MV-4-11 (cell line): ENCODE results near the gene ZBTB5.
A peak's percentile ranks its signal among the peaks of the same experiment; 100 is the strongest.
"Not testable (repeated sequence)": the region's sequence is repeated elsewhere in the genome, so short reads cannot be mapped to it uniquely, and the experiment has no call there.

Source experiments
- DNase-seq: peaks from one replicate; lab custom pipeline; 2025; lab: John Stamatoyannopoulos, UW

ZBTB5 gene, protein sequence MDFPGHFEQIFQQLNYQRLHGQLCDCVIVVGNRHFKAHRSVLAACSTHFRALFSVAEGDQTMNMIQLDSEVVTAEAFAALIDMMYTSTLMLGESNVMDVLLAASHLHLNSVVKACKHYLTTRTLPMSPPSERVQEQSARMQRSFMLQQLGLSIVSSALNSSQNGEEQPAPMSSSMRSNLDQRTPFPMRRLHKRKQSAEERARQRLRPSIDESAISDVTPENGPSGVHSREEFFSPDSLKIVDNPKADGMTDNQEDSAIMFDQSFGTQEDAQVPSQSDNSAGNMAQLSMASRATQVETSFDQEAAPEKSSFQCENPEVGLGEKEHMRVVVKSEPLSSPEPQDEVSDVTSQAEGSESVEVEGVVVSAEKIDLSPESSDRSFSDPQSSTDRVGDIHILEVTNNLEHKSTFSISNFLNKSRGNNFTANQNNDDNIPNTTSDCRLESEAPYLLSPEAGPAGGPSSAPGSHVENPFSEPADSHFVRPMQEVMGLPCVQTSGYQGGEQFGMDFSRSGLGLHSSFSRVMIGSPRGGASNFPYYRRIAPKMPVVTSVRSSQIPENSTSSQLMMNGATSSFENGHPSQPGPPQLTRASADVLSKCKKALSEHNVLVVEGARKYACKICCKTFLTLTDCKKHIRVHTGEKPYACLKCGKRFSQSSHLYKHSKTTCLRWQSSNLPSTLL

GRCh38 chr9:37465249-37466036 is at the start of gene ZBTB5:
TSS of gene ZBTB5 (minus strand) at chr9:37465450. CDS start at chr9:37442551, 22,899 bp downstream.
- DNase-seq = peak; percentile 99

GRCh38 chr9:37514999-37515398 is 49.7 kb upstream of the ZBTB5 start:
- DNase-seq = no peak

GRCh38 chr9:37514415-37514814 is 49.2 kb upstream of the ZBTB5 start:
- not testable (repeated sequence) for DNase-seq

- DNase-seq = no peak
Measured at GRCh38 chr9:37512437-37512836, 47.2 kb upstream of the ZBTB5 start.

DNA sequence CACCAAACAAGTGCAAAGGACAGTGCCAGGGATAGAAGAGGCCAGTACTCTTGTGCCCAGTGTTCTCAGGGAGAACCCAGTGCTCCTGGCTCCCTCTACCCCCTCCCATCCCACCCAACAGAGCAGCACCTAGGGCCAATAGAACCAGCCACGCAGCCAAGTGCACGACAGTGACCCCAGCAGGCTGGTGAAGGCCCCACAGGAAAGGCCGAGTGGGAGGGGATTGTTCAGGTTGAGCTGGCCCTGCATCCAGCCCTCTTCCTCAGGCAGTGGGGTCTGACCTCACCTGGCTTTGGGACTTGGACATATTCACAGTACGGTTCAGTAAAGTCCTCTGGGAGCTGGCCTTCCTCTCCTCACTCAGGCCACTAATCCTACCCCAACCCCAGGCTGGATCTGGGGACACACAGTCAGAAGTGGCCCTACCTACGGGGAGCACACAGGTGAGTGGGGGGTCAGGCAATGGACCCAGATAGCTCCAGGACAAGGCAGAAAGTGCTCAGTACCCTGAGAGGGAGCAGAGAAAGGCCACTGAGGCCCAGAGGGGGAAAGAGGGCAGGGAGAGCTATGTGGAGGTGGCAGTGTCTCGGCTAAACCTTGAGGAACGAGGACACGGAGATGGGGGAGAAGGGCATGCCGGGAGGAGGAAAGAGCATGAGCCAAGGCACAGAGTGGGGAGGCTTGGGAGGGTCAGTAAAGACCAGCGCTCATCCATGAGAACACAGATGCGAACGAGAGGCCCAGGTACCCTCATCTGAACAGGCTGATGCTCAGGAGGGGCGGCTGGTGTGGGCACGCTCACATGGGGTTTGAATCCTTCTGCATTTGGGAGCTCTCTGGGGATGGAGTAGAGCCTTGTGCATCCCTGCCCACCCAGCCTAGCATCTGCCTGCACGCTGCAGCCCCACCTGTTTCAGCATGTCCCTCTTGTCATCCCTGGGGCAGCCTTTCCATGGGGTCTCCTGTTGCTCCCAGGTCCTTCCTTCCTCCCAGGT is 46.1 kb upstream of the ZBTB5 start:
- DNase-seq = no peak

- DNase-seq = not testable (repeated sequence)
Measured at GRCh38 chr9:37510053-37510452, 44.8 kb upstream of the ZBTB5 start.

- DNase-seq = no peak
Measured at GRCh38 chr9:37509536-37509935, 44.3 kb upstream of the ZBTB5 start.

GRCh38 chr9:37508834-37509206 is 43.6 kb upstream of the ZBTB5 start:
- no peak for DNase-seq

DNA sequence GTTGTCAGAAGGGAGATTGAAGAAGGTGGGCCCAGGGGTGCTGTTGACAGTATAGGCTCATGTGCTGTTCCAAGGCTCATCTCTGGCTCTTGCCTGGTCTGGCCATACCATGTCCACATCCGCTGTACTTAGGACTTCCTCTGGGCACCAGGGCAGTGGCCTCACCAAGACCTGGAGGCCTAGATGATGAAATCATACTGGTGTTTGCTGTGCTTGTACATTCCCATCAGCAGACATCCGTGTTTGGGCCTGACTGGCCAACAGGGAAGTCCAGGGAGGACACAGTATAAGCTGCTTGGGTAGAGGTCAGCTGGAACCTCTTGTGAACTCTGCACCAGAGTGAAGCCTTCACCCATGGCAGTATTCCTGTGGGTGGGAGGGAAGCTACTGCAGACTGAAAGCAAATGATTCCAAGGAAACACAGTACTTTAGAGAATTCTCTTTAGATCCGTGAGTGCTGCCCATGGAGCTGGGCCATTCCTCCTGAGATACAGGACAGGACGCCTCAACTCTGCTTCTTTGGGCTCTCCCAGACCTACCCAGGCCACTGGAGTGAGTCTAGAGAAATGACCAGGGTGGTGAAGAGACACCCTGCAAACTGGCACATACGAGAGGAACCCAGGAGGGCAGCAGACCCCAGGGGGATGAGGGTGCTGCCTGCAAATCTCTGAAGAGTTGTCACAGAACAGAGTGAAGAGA is 43.0 kb upstream of the ZBTB5 start:
- no peak for DNase-seq

GRCh38 chr9:37507566-37508134 is 42.4 kb upstream of the ZBTB5 start:
- peak; percentile 27 for DNase-seq

DNA sequence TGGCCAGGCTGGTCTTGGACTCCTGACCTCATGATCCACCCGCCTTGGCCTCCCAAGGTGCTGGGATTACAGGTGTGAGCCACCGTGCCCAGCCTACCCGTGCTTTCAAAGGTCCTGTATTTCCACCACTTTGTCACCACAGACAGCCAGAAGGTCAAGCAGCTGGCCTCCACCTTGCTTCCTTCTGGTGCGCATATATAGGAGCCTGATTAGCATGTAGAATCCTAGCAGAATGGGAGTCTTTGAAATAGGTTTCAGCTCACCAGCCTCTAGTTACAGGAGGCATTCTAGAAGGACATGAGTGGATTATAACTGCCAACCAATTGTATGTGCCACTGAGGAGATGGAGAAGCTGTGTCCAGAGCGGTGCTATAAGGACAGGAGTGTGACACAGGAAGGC is 39.4 kb upstream of the ZBTB5 start:
- DNase-seq = no peak

GRCh38 chr9:37503736-37504135 is 38.5 kb upstream of the ZBTB5 start:
- DNase-seq = peak; percentile 57

GRCh38 chr9:37501957-37502596 is 36.8 kb upstream of the ZBTB5 start:
- no peak for DNase-seq

GRCh38 chr9:37499297-37499696 is 34.0 kb upstream of the ZBTB5 start:
- no peak for DNase-seq

- DNase-seq = no peak
Measured at GRCh38 chr9:37498457-37498856, 33.2 kb upstream of the ZBTB5 start.

DNA sequence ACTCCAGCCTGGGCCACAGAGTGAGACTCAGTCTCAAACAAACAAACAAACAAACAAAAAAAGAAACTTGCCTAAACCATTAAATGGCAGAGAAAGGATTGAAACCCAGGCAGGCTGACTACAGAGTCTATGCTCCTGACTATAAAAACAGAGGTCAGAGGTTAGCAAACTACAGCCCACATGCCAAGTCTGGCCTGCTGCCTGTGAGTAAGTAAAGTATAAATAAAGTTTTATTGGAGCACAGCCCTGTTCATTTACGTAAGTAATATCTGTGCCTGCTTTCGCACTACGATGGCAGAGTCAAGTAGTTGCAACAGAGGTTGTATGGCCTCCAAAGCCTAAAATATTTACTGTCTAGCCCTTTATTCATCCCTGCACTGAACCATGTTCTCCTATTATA is 32.1 kb upstream of the ZBTB5 start:
- no peak for DNase-seq

DNA sequence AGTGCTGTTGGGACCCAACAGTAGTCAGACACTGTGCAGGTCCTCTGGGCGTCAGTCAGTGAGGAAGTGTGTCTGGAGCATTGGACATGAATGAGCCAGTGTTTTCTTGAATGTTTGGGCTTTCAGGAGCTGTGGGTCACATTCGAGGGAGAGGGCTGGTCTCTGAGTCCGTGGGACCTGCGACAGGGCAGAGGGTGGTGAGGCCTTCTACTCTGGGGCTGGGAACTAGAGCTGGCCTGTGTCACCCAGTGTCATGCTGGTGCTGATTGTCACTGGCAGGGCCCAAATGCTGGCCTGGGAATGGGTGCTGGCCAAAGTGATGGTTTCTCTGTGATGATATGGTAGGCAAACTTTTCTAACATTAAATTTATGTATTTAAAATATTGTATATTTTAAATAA is 30.8 kb upstream of the ZBTB5 start:
- no peak for DNase-seq

DNA sequence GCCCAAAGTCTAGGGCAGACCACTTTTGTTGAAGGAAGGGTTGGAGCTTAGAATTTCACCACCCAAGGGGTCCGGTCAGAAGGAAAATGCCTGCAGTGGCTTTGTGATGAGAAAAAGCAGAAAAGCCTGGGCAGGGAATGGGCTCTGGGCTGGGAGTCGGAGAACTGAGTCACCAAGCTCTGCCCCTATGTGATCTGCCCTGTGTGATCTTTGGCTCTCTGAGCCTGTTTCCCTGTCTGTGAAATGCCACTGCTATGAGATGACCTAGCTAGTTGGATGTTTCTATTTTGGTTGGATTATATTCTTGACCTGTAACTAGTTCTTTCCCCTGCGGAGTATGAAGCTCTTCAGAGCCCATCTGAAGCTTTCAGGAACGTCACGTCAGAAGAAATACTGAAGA is 30.3 kb upstream of the ZBTB5 start:
- DNase-seq = no peak

DNA sequence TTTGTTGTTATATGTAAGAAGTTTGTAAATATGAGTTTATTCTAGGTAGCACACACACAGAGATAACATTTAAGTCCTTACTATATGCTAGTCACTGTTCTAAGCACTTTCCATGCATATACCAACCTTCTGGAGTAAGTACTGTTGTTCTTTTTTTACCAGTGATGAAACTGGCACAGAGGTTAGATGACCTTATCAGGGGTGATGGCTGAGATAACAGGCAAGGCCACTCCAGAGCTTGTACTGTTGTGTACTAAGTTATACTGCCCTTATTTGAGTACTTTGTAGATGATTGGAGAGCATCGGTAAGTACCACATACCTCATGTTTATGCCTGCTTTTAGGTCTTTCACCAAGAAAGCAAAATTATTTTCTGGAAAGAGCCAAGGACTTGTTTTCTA is 26.7 kb upstream of the ZBTB5 start:
- DNase-seq = no peak
